Muscle layer of colon (tissue), 2 donors: ENCODE results near the gene ASB3.
A peak's percentile ranks its signal among the peaks of the same experiment; 100 is the strongest.
"Not testable (repeated sequence)": the region's sequence is repeated elsewhere in the genome, so short reads cannot be mapped to it uniquely, and the experiment has no call there.

Source experiments
- H3K27ac ChIP-seq: one replicate; pipeline ENCODE4 v1.7.0; 2013; ENCODE audit warnings: low read depth, mild to moderate bottlenecking, low read length, moderate library complexity
- H3K27me3 ChIP-seq, 2 donors: one replicate each; pipeline ENCODE4 v1.7.0; 2013; ENCODE audit warnings: low read length in 2 of 2, mild to moderate bottlenecking in 2 of 2; ENCODE audit not compliant: insufficient read depth in 2 of 2, control insufficient read depth in 1 of 2
- H3K36me3 ChIP-seq: one replicate; pipeline ENCODE4 v1.7.0; 2013; ENCODE audit warnings: mild to moderate bottlenecking, low read length; ENCODE audit not compliant: insufficient read depth
- H3K4me1 ChIP-seq: one replicate; pipeline ENCODE4 v1.7.0; 2013; ENCODE audit warnings: mild to moderate bottlenecking, low read length; ENCODE audit not compliant: insufficient read depth
- H3K4me3 ChIP-seq, 2 donors: one replicate each; pipeline ENCODE4 v1.7.0; 2013; ENCODE audit warnings: low read length in 2 of 2, low read depth in 1 of 2, mild to moderate bottlenecking in 1 of 2, moderate library complexity in 1 of 2
- H3K9ac ChIP-seq: one replicate; pipeline ENCODE4 v1.7.0; 2013; ENCODE audit warnings: low read length
- H3K9me3 ChIP-seq: one replicate; pipeline ENCODE4 v1.7.0; 2013; ENCODE audit warnings: mild to moderate bottlenecking, low read length
- donor health status: abdominal sarcoma.
- donor health status: Adenocarcinoma of cecum.

ASB3 gene, protein sequence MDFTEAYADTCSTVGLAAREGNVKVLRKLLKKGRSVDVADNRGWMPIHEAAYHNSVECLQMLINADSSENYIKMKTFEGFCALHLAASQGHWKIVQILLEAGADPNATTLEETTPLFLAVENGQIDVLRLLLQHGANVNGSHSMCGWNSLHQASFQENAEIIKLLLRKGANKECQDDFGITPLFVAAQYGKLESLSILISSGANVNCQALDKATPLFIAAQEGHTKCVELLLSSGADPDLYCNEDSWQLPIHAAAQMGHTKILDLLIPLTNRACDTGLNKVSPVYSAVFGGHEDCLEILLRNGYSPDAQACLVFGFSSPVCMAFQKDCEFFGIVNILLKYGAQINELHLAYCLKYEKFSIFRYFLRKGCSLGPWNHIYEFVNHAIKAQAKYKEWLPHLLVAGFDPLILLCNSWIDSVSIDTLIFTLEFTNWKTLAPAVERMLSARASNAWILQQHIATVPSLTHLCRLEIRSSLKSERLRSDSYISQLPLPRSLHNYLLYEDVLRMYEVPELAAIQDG

GRCh38 chr2:53786705-53787613, at the start of gene ASB3, which contains the start of gene ERLEC1:
Gene ASB3 (minus strand): TSS chr2:53786953. CDS start chr2:53765572, 21,381 bp downstream.
Gene ERLEC1 (plus strand): TSS chr2:53787044. CDS start chr2:53787211, 167 bp downstream.
- peak within 1 kb of the TSS; percentile 83 to 90 for H3K4me3 ChIP-seq
- no peaks in the 10 kb centered on the region for H3K36me3 ChIP-seq
- H3K4me1 ChIP-seq = peaks cover 28% of the 10 kb centered on the region
- H3K9me3 ChIP-seq = no peaks in the 10 kb centered on the region
- no peaks in the 10 kb centered on the region for H3K27me3 ChIP-seq
- H3K9ac ChIP-seq = peak within 1 kb of the TSS; percentile 95
- peak within 1 kb of the TSS; percentile 96 for H3K27ac ChIP-seq

- H3K27ac ChIP-seq, H3K4me1 ChIP-seq: not testable (repeated sequence)
These were observed 43.2 kb upstream of the ASB3 start for GRCh38 chr2:53829980-53830290.

DNA sequence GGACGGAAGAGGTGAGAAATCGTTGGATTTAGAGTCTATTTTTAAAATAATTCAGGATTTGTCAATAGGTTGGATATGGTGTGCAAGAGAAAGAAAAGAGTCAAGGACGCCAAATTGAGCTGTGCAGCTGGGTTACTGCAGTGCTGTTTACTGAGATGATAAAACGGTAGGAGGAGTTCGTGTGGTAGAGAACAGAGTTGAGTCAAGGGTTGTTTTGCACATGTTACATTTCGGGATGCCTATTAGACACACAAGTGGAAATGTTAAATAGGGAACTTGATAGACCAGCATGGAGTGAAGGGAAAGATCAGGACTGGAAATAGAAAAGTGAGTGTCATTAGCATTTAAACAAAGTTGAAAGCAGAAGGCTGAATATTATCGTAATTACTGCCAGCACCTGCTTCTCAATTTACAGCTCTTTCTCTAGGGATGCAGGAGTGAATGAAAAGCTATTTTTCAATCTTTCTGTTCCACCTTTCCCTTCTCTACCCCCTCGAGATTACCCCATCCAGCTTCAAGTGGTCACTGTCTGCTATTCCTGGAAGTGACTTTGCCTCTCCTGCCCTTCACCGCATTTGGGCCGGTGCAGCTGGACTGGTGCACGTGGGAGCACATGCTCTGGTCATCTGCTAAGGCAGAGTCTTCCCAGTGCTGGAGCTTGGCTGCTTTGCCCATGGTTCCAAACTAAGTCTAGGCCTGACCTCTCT, 42.7 kb upstream of the ASB3 start:
- Histone ChIP-seq H3K9me3 (no peaks in the 10 kb centered on the region), H3K4me3 (no peak overlapping the region), H3K27ac (no peak overlapping the region), H3K9ac (no peak overlapping the region), H3K4me1 (no peaks in the 10 kb centered on the region), H3K27me3 (no peaks in the 10 kb centered on the region), H3K36me3 (no peaks in the 10 kb centered on the region)

More at GRCh38 chr2:53829980-53830290, 43.2 kb upstream of the ASB3 start:
- not testable (repeated sequence) for H3K27me3 ChIP-seq, H3K4me3 ChIP-seq, H3K36me3 ChIP-seq, H3K9me3 ChIP-seq, H3K9ac ChIP-seq

GRCh38 chr2:53828331-53828730, 41.6 kb upstream of the ASB3 start:
- Histone ChIP-seq H3K36me3 (no peaks in the 10 kb centered on the region), H3K4me1 (no peaks in the 10 kb centered on the region), H3K9ac (no peak overlapping the region), H3K27ac (no peak overlapping the region), H3K27me3 (no peaks in the 10 kb centered on the region), H3K4me3 (no peak overlapping the region), H3K9me3 (no peaks in the 10 kb centered on the region)

DNA sequence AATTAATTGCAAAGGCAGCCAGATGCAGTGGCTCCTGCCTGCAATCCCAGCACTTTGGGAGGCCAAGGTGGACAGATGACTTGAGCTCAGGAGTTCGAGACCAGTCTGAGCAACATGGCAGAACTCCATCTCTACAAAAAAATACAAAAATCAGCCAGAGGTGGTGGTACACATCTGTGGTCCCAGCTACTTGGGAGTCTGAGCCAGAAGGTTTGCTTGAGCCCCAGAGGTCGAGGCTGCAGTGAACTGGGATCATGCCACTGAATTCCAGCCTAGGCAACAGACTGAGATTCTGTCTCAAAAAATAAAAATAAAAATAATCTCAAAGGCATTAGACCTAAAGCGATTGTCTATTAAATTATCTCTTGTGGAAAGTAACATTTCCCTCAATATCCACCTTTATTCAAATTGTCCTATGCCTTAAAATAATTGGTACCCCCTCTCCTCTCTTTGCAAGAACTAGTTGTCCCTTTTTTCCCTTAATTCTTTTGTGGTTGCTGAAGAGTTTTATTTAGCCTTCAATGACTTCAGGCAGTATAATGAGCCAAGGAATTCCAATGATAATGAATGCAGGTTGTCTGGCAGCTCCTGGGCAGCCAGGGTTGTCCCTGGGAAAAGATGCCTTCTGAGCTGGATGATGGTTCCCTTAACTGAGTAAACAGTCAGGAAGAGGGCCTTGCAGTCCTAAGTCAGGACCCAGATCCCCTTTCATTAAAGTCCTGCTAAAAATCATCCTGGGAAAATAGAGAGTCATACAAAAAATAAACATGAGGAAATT, 40.8 kb upstream of the ASB3 start:
- H3K4me1 ChIP-seq = no peaks in the 10 kb centered on the region
- no peaks in the 10 kb centered on the region for H3K27me3 ChIP-seq
- no peak overlapping the region for H3K27ac ChIP-seq
- H3K36me3 ChIP-seq = no peaks in the 10 kb centered on the region
- no peak overlapping the region for H3K9ac ChIP-seq
- H3K9me3 ChIP-seq = no peaks in the 10 kb centered on the region
- H3K4me3 ChIP-seq = no peak overlapping the region

DNA sequence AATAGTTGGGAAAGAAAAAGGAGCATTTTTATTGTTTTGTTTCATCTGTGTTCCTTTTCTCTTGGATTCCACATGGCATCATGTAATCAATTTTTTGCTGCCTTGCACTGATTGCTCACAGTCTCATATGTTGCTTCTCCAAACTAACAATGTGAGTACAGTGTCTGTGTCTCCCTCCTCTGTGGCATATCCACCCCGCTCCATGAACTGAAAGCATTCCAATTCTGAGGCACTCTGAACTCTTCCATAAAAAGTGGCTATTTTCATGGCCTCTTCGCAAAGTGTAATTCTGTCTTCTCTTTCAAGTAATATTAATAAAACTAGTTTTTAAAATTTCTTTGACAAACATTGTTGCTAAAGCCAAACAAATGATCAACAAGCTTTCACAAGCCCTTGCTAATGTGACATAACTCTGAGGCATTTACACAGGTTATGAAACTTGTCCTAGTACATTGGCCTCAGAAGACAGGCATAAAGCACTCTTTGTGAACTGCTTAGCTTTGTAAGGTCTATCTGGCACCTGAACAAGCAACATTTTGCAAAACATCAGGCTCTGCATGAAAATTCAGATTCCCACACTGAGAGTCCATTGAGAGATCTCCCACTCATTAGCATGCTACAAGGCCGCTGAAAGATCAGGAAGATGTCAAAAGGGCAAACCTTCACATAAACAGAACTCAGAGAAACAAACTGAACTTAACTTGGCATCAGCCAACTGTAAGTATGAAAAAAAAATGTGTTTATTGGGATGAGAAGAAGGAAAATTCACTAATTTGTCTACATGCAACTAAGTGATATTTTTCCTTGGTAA, 40.0 kb upstream of the ASB3 start:
- Histone ChIP-seq H3K27me3 (no peaks in the 10 kb centered on the region), H3K4me3 (no peak overlapping the region), H3K9ac (no peak overlapping the region), H3K27ac (no peak overlapping the region), H3K36me3 (no peaks in the 10 kb centered on the region), H3K4me1 (no peaks in the 10 kb centered on the region), H3K9me3 (no peaks in the 10 kb centered on the region)

- H3K4me3 ChIP-seq = no peak overlapping the region
- no peak overlapping the region for H3K27ac ChIP-seq
- no peak overlapping the region for H3K9ac ChIP-seq
- H3K36me3 ChIP-seq = no peaks in the 10 kb centered on the region
- H3K4me1 ChIP-seq = no peaks in the 10 kb centered on the region
- no peaks in the 10 kb centered on the region for H3K9me3 ChIP-seq
- no peaks in the 10 kb centered on the region for H3K27me3 ChIP-seq
These were observed 39.3 kb upstream of the ASB3 start for GRCh38 chr2:53826030-53826410.

DNA sequence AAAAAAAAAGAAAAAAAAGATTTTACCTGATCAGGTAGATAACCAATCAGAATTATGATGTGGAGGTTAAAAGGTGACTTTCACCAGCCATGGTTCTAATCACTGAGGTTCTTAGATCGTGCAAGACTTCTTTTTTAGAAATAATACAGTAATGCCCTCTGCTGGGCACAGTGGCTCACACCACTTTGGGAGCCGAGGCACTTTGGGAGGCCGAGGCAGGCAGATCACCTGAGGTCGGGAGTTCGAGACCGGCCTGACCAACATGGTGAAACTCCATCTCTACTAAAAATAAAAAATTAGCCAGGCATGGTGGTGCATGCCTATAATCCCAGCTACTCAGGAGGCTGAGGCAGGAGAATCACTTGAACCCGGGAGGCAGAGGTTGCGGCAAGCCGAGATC, 36.9 kb upstream of the ASB3 start:
- H3K9ac ChIP-seq, H3K4me1 ChIP-seq, H3K27me3 ChIP-seq, H3K27ac ChIP-seq, H3K4me3 ChIP-seq, H3K9me3 ChIP-seq: not testable (repeated sequence)
- H3K36me3 ChIP-seq = peaks cover 16% of the 10 kb centered on the region

GRCh38 chr2:53821810-53822209, 35.1 kb upstream of the ASB3 start:
- Histone ChIP-seq H3K9me3 (no peaks in the 10 kb centered on the region), H3K36me3 (peaks cover 25% of the 10 kb centered on the region), H3K4me1 (no peaks in the 10 kb centered on the region), H3K27ac (no peak overlapping the region), H3K9ac (no peak overlapping the region), H3K27me3 (no peaks in the 10 kb centered on the region), H3K4me3 (no peak overlapping the region)

DNA sequence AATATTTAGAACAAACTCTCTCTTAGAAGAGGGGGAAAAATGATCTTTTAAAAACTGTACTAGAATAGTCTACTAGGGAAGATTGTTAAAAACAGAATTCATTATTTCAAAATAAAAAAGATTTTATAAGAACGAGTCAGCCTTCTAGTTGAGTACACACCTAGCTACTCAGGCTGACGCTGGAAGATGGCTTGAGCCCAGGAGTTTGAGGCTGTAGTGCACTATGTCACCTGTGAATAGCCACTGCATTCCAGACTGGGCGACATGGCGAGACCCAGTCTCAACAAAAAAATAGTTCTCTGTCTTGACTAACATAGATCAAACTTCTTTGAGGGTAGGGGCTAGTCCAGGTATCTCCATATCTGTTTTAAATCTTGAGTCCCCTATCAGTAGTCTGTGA, 34.0 kb upstream of the ASB3 start:
- Histone ChIP-seq H3K4me3 (no peak overlapping the region), H3K9ac (no peak overlapping the region), H3K27me3 (no peaks in the 10 kb centered on the region), H3K36me3 (peaks cover 25% of the 10 kb centered on the region), H3K4me1 (no peaks in the 10 kb centered on the region), H3K9me3 (no peaks in the 10 kb centered on the region), H3K27ac (no peak overlapping the region)
